ENCODE data around the gene CSTF1.
A peak's percentile ranks its signal among the peaks of the same experiment; 100 is the strongest.

The CSTF1 gene

DNA sequence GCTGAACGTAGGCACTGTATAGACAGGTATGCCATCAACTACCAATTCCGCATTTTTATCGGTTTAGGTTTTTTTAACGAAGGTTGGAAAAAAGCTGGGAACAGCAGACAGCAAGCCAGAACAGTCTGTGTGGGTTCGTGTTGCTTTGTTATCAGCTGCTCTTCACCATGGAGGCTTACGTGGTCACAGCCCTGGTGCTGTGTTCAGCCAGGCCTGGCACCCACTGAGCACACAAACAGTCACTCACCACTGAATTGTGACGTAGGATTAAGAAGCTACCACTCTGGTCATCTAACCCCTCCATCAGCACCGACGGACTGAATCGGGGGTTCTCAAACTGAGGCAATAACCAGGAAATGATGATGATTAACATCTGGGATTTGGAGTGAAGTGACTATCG is 20.5 kb upstream of the CSTF1 start:
- 95% methylated on average over 6 of the region's 11 CpGs for WGBS
- H2AK5ac ChIP-seq (ENCODE audit: low read length, severe bottlenecking), result no peak overlapping the region

DNA sequence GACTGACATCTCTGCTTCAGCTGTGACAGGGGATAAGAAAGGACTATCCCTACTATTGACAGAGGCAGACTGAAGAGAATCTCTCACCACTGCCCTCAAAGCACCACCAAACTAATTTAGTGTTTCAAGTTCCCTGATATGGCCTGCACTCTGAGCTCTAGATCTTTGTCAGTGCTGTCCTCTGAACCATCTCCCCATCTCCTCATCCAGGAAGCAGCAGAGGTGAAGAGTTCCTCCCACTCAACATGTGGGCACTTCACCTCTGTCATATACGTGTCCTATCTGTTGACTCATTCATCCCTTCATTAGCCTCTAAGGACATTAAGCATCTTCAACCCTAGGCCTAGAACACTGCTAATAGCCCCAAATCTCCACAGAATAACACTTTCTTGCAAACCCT is 19.6 kb upstream of the CSTF1 start:
- WGBS, result 76% methylated on average over 1 of the region's 1 CpG
- Histone ChIP-seq H3K14ac (ENCODE audit: low read length in 2 of 2) (no peak overlapping the region), H3K27me3 (ENCODE audit: control insufficient read depth in 1 of 2, insufficient read depth in 1 of 2, low read length in 2 of 2) (no peaks in the 10 kb centered on the region), H3K27ac (ENCODE audit: low read length, poor library complexity, severe bottlenecking) (no peak overlapping the region), H3K4ac (ENCODE audit: low read depth in 1 of 2, low read length in 2 of 2) (no peak overlapping the region), H4K8ac (ENCODE audit: low read length) (no peak overlapping the region), H3K23ac (ENCODE audit: low read length in 2 of 2) (no peak overlapping the region), H2BK12ac (ENCODE audit: low read length in 2 of 2) (no peak overlapping the region), H2AFZ (ENCODE audit: low read depth, low read length) (no peak overlapping the region), H2BK120ac (ENCODE audit: low read depth, low read length) (no peak overlapping the region), H3K79me1 (replicated peaks; ENCODE audit: low read length, poor library complexity, severe bottlenecking) (peaks cover 18% of the 10 kb centered on the region), H3K36me3 (ENCODE audit: control insufficient read depth in 1 of 2, insufficient read depth in 2 of 2, low read depth in 1 of 2, low read length in 2 of 2) (peaks cover 6 to 42% of the 10 kb centered on the region in 2 experiments), H2BK5ac (ENCODE audit: low read depth, low read length, poor library complexity, severe bottlenecking) (no peak overlapping the region), H4K91ac (ENCODE audit: low read length) (no peak overlapping the region), H3K4me1 (ENCODE audit: control insufficient read depth, insufficient read depth, low read depth, low read length) (peaks cover 2% of the 10 kb centered on the region), H3K18ac (ENCODE audit: low read depth in 1 of 2, low read length in 2 of 2) (no peak overlapping the region), H2AK5ac (ENCODE audit: low read length, severe bottlenecking) (no peak overlapping the region), H3K9me3 (ENCODE audit: control insufficient read depth, low read length) (no peaks in the 10 kb centered on the region), H3K9ac (ENCODE audit: low read length) (no peak overlapping the region), H2BK15ac (ENCODE audit: low read depth, poor library complexity, severe bottlenecking) (no peak overlapping the region), H3K4me2 (ENCODE audit: low read length, poor library complexity, severe bottlenecking) (no peak overlapping the region), H3K4me3 (ENCODE audit: insufficient read depth in 1 of 2, low read depth in 1 of 2, low read length in 2 of 2) (no peak overlapping the region)
- DNase-seq, result no peak

More for the DNA sequence above, 20.5 kb upstream of the CSTF1 start:
- no peak overlapping the region for H4K91ac ChIP-seq (ENCODE audit: low read length)
- no peaks in the 10 kb centered on the region for H3K9me3 ChIP-seq (ENCODE audit: control insufficient read depth, low read length)
- no peak overlapping the region for H3K18ac ChIP-seq (ENCODE audit: low read depth in 1 of 2, low read length in 2 of 2)
- no peak overlapping the region for H3K4ac ChIP-seq (ENCODE audit: low read depth in 1 of 2, low read length in 2 of 2)
- no peak overlapping the region for H2AFZ ChIP-seq (ENCODE audit: low read depth, low read length)
- no peak overlapping the region for H3K23ac ChIP-seq (ENCODE audit: low read length in 2 of 2)
- H4K8ac ChIP-seq (ENCODE audit: low read length), result no peak overlapping the region
- DNase-seq, result no peak
- no peak overlapping the region for H3K27ac ChIP-seq (ENCODE audit: low read length, poor library complexity, severe bottlenecking)
- no peak overlapping the region for H3K4me3 ChIP-seq (ENCODE audit: insufficient read depth in 1 of 2, low read depth in 1 of 2, low read length in 2 of 2)
- H2BK15ac ChIP-seq (ENCODE audit: low read depth, poor library complexity, severe bottlenecking), result no peak overlapping the region
- H3K27me3 ChIP-seq (ENCODE audit: control insufficient read depth in 1 of 2, insufficient read depth in 1 of 2, low read length in 2 of 2), result no peaks in the 10 kb centered on the region
- no peak overlapping the region for H2BK12ac ChIP-seq (ENCODE audit: low read length in 2 of 2)
- no peak overlapping the region for H2BK5ac ChIP-seq (ENCODE audit: low read depth, low read length, poor library complexity, severe bottlenecking)
- H3K36me3 ChIP-seq (ENCODE audit: control insufficient read depth in 1 of 2, insufficient read depth in 2 of 2, low read depth in 1 of 2, low read length in 2 of 2), result peaks cover 11 to 48% of the 10 kb centered on the region in 2 experiments
- no peak overlapping the region for H3K9ac ChIP-seq (ENCODE audit: low read length)
- H2BK120ac ChIP-seq (ENCODE audit: low read depth, low read length), result no peak overlapping the region
- peaks cover 14% of the 10 kb centered on the region for H3K79me1 ChIP-seq (replicated peaks; ENCODE audit: low read length, poor library complexity, severe bottlenecking)
- H3K14ac ChIP-seq (ENCODE audit: low read length in 2 of 2), result no peak overlapping the region
- no peak overlapping the region for H3K4me2 ChIP-seq (ENCODE audit: low read length, poor library complexity, severe bottlenecking)
- H3K4me1 ChIP-seq (ENCODE audit: control insufficient read depth, insufficient read depth, low read depth, low read length), result peaks cover 2% of the 10 kb centered on the region

GRCh38 chr20:56373942-56374341 is 18.5 kb upstream of the CSTF1 start:
- Histone ChIP-seq H3K4me2 (ENCODE audit: low read length, poor library complexity, severe bottlenecking) (no peak overlapping the region), H3K4ac (ENCODE audit: low read depth in 1 of 2, low read length in 2 of 2) (no peak overlapping the region), H4K91ac (ENCODE audit: low read length) (no peak overlapping the region), H3K79me1 (replicated peaks; ENCODE audit: low read length, poor library complexity, severe bottlenecking) (peaks cover 20% of the 10 kb centered on the region), H3K27me3 (ENCODE audit: control insufficient read depth in 1 of 2, insufficient read depth in 1 of 2, low read length in 2 of 2) (no peaks in the 10 kb centered on the region), H2AK5ac (ENCODE audit: low read length, severe bottlenecking) (no peak overlapping the region), H3K14ac (ENCODE audit: low read length in 2 of 2) (no peak overlapping the region), H3K18ac (ENCODE audit: low read depth in 1 of 2, low read length in 2 of 2) (no peak overlapping the region), H3K9ac (ENCODE audit: low read length) (peak overlapping the region; percentile 7), H4K8ac (ENCODE audit: low read length) (no peak overlapping the region), H3K4me1 (ENCODE audit: control insufficient read depth, insufficient read depth, low read depth, low read length) (peaks cover 2% of the 10 kb centered on the region), H3K23ac (ENCODE audit: low read length in 2 of 2) (no peak overlapping the region), H3K27ac (ENCODE audit: low read length, poor library complexity, severe bottlenecking) (no peak overlapping the region), H2BK12ac (ENCODE audit: low read length in 2 of 2) (no peak overlapping the region), H2BK5ac (ENCODE audit: low read depth, low read length, poor library complexity, severe bottlenecking) (no peak overlapping the region), H2AFZ (ENCODE audit: low read depth, low read length) (no peak overlapping the region), H2BK120ac (ENCODE audit: low read depth, low read length) (no peak overlapping the region), H3K36me3 (ENCODE audit: control insufficient read depth in 1 of 2, insufficient read depth in 2 of 2, low read depth in 1 of 2, low read length in 2 of 2) (peaks cover 6 to 42% of the 10 kb centered on the region in 2 experiments), H2BK15ac (ENCODE audit: low read depth, poor library complexity, severe bottlenecking) (no peak overlapping the region), H3K4me3 (ENCODE audit: insufficient read depth in 1 of 2, low read depth in 1 of 2, low read length in 2 of 2) (no peak overlapping the region), H3K9me3 (ENCODE audit: control insufficient read depth, low read length) (no peaks in the 10 kb centered on the region)
- peak; percentile 96 for DNase-seq
- no CpG with 5 or more reads among the region's 1 CpG for WGBS

GRCh38 chr20:56376331-56376730 is 16.1 kb upstream of the CSTF1 start:
- no peak overlapping the region for H2BK12ac ChIP-seq (ENCODE audit: low read length in 2 of 2)
- H3K36me3 ChIP-seq (ENCODE audit: control insufficient read depth in 1 of 2, insufficient read depth in 2 of 2, low read depth in 1 of 2, low read length in 2 of 2), result peaks cover 2 to 33% of the 10 kb centered on the region in 2 experiments
- H2AK5ac ChIP-seq (ENCODE audit: low read length, severe bottlenecking), result no peak overlapping the region
- H3K4me3 ChIP-seq (ENCODE audit: insufficient read depth in 1 of 2, low read depth in 1 of 2, low read length in 2 of 2), result no peak overlapping the region
- H3K4me1 ChIP-seq (ENCODE audit: control insufficient read depth, insufficient read depth, low read depth, low read length), result peaks cover 2% of the 10 kb centered on the region
- H4K8ac ChIP-seq (ENCODE audit: low read length), result no peak overlapping the region
- no peak for DNase-seq
- no peak overlapping the region for H2BK120ac ChIP-seq (ENCODE audit: low read depth, low read length)
- H3K23ac ChIP-seq (ENCODE audit: low read length in 2 of 2), result no peak overlapping the region
- peaks cover 19% of the 10 kb centered on the region for H3K79me1 ChIP-seq (replicated peaks; ENCODE audit: low read length, poor library complexity, severe bottlenecking)
- H3K27ac ChIP-seq (ENCODE audit: low read length, poor library complexity, severe bottlenecking), result no peak overlapping the region
- no peak overlapping the region for H3K18ac ChIP-seq (ENCODE audit: low read depth in 1 of 2, low read length in 2 of 2)
- H2BK5ac ChIP-seq (ENCODE audit: low read depth, low read length, poor library complexity, severe bottlenecking), result no peak overlapping the region
- H3K9ac ChIP-seq (ENCODE audit: low read length), result no peak overlapping the region
- H2AFZ ChIP-seq (ENCODE audit: low read depth, low read length), result no peak overlapping the region
- no peak overlapping the region for H4K91ac ChIP-seq (ENCODE audit: low read length)
- 97% methylated on average over 2 of the region's 2 CpGs for WGBS
- H3K4me2 ChIP-seq (ENCODE audit: low read length, poor library complexity, severe bottlenecking), result no peak overlapping the region
- H3K27me3 ChIP-seq (ENCODE audit: control insufficient read depth in 1 of 2, insufficient read depth in 1 of 2, low read length in 2 of 2), result no peaks in the 10 kb centered on the region
- H3K14ac ChIP-seq (ENCODE audit: low read length in 2 of 2), result no peak overlapping the region
- no peak overlapping the region for H3K4ac ChIP-seq (ENCODE audit: low read depth in 1 of 2, low read length in 2 of 2)
- no peaks in the 10 kb centered on the region for H3K9me3 ChIP-seq (ENCODE audit: control insufficient read depth, low read length)
- no peak overlapping the region for H2BK15ac ChIP-seq (ENCODE audit: low read depth, poor library complexity, severe bottlenecking)
